Neural progenitor cell (in vitro differentiated cells): ENCODE measurements around the gene FARS2. TPM values are rescaled to one million over a fixed set of nuclear protein-coding genes. Genes with fewer than 3 reads are reported as not detected.

Source experiments
- DNase-seq: peaks from one replicate; pipeline ENCODE4 v3.0.0-alpha.2; 2016; ENCODE audit warnings: low spot score
- H2AFZ ChIP-seq: fragments of 200-600 bp; sonication (generic); replicated peaks from 2 replicates; pipeline ENCODE4 v1.6.1; 2016; ENCODE audit warnings: antibody characterized with exemption
- H3F3A ChIP-seq: fragments of 200-600 bp; sonication (generic); 2 replicates; pipeline ENCODE4 v1.6.1; 2016; ENCODE audit warnings: antibody characterized with exemption, low read depth
- H3K27ac ChIP-seq: fragments of 200-600 bp; sonication (generic); 2 replicates; pipeline ENCODE4 v1.5.1; 2016; ENCODE audit warnings: mild to moderate bottlenecking
- H3K27me3 ChIP-seq: fragments of 200-600 bp; sonication (generic); 2 replicates; pipeline ENCODE4 v1.6.1; 2016; ENCODE audit warnings: mild to moderate bottlenecking, moderate library complexity
- H3K36me3 ChIP-seq: fragments of 200-600 bp; sonication (generic); 2 replicates; pipeline ENCODE4 v1.5.1; 2016
- H3K4me1 ChIP-seq: fragments of 200-600 bp; sonication (generic); 2 replicates; pipeline ENCODE4 v1.6.1; 2016; ENCODE audit warnings: mixed run types
- H3K4me2 ChIP-seq: fragments of 200-600 bp; sonication (generic); 2 replicates; pipeline ENCODE4 v1.6.1; 2016
- H3K4me3 ChIP-seq: fragments of 200-600 bp; sonication (generic); 2 replicates; pipeline ENCODE4 v1.5.1; 2016
- H3K79me2 ChIP-seq: fragments of 200-600 bp; sonication (generic); 2 replicates; pipeline ENCODE4 v1.6.1; 2016; ENCODE audit warnings: low read depth
- H3K9ac ChIP-seq: fragments of 200-600 bp; sonication (generic); 2 replicates; pipeline ENCODE4 v1.6.1; 2016
- H3K9me3 ChIP-seq: fragments of 200-600 bp; sonication (generic); 2 replicates; pipeline ENCODE4 v1.5.1; 2016; ENCODE audit warnings: low read depth
- H4K20me1 ChIP-seq: fragments of 200-600 bp; sonication (generic); 2 replicates; pipeline ENCODE4 v1.6.1; 2016; ENCODE audit warnings: low read depth
- H3K27ac Mint-ChIP-seq: 3 replicates; pipeline ENCODE4 v1.8.0; 2021; ENCODE audit warnings: mixed read lengths
- H3K27me3 Mint-ChIP-seq: 2 replicates; pipeline ENCODE4 v1.8.0; 2022; ENCODE audit warnings: low read depth, mild to moderate bottlenecking, inconsistent platforms, moderate library complexity, mixed read lengths; ENCODE audit not compliant: insufficient read depth
- H3K36me3 Mint-ChIP-seq: 3 replicates; pipeline ENCODE4 v1.8.0; 2021; ENCODE audit warnings: mixed read lengths
- H3K4me1 Mint-ChIP-seq: 3 replicates; pipeline ENCODE4 v1.8.0; 2021; ENCODE audit warnings: mixed read lengths
- H3K4me3 Mint-ChIP-seq: 3 replicates; pipeline ENCODE4 v1.8.0; 2021; ENCODE audit warnings: mild to moderate bottlenecking, moderate library complexity, mixed read lengths
- H3K9me3 Mint-ChIP-seq: 3 replicates; pipeline ENCODE4 v1.8.0; 2020; ENCODE audit warnings: mixed read lengths
- EZH2 ChIP-seq: fragments of 200-600 bp; sonication (generic); IDR thresholded peaks from 2 replicates; pipeline ENCODE4 v1.6.1; 2017; ENCODE audit warnings: antibody characterized with exemption, mild to moderate bottlenecking, moderate library complexity
- EZH2phosphoT487 ChIP-seq: fragments of 200-600 bp; sonication (generic); IDR thresholded peaks from 2 replicates; pipeline ENCODE4 v1.6.1; 2017; ENCODE audit warnings: antibody characterized with exemption
- total RNA-seq: library from RNA; depleted of rRNA; stranded (reverse); fragments of >200 nt; gene quantifications from 2 replicates; pipeline ENCODE4 v1.2.3, GENCODE V29; 2015; ENCODE audit warnings: low replicate concordance
- TF ChIP-seq, protein P1 (sequence below): fragments of 200-600 bp; sonication (generic); IDR thresholded peaks from 2 replicates; pipeline ENCODE4 v1.5.1; 2017; ENCODE audit warnings: antibody characterized with exemption, mild to moderate bottlenecking

FARS2 gene
- total RNA-seq, 1 donor from 2014 or later, result 10.8 TPM

- H3K36me3 Mint-ChIP-seq, result no peaks in the 10 kb centered on the region
- DNase-seq, result no peak
- H3F3A ChIP-seq, result peaks cover 13% of the 10 kb centered on the region
- H3K27ac ChIP-seq, result no peak overlapping the region
- no peak overlapping the region for H3K9ac ChIP-seq
- peaks cover 29% of the 10 kb centered on the region for H3K4me1 ChIP-seq
- no peak overlapping the region for H3K4me3 ChIP-seq
- no peak overlapping the region for H3K27ac Mint-ChIP-seq
- H4K20me1 ChIP-seq, result no peaks in the 10 kb centered on the region
- H3K27me3 ChIP-seq, result no peaks in the 10 kb centered on the region
- peaks cover 23% of the 10 kb centered on the region for H3K4me1 Mint-ChIP-seq
- H3K9me3 ChIP-seq, result no peaks in the 10 kb centered on the region
- no peak overlapping the region for H2AFZ ChIP-seq
- H3K79me2 ChIP-seq, result no peaks in the 10 kb centered on the region
- peaks cover 5% of the 10 kb centered on the region for H3K27me3 Mint-ChIP-seq
- no peak for TF ChIP-seq EZH2phosphoT487
- TF ChIP-seq, protein P1, sequence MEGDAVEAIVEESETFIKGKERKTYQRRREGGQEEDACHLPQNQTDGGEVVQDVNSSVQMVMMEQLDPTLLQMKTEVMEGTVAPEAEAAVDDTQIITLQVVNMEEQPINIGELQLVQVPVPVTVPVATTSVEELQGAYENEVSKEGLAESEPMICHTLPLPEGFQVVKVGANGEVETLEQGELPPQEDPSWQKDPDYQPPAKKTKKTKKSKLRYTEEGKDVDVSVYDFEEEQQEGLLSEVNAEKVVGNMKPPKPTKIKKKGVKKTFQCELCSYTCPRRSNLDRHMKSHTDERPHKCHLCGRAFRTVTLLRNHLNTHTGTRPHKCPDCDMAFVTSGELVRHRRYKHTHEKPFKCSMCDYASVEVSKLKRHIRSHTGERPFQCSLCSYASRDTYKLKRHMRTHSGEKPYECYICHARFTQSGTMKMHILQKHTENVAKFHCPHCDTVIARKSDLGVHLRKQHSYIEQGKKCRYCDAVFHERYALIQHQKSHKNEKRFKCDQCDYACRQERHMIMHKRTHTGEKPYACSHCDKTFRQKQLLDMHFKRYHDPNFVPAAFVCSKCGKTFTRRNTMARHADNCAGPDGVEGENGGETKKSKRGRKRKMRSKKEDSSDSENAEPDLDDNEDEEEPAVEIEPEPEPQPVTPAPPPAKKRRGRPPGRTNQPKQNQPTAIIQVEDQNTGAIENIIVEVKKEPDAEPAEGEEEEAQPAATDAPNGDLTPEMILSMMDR, result no peak
- TF ChIP-seq EZH2, result no peak
- no peak overlapping the region for H3K4me2 ChIP-seq
- H3K9me3 Mint-ChIP-seq, result no peaks in the 10 kb centered on the region
- H3K4me3 Mint-ChIP-seq, result no peak overlapping the region
- H3K36me3 ChIP-seq, result no peaks in the 10 kb centered on the region
Observed at GRCh38 chr6:5676701-5677100, 415.4 kb downstream of the FARS2 start.

GRCh38 chr6:5677219-5678000 lies 416.1 kb downstream of the FARS2 start:
- no peaks in the 10 kb centered on the region for H3K36me3 Mint-ChIP-seq
- no peak for DNase-seq
- no peak overlapping the region for H3K4me3 Mint-ChIP-seq
- no peak overlapping the region for H2AFZ ChIP-seq
- H3K9ac ChIP-seq, result no peak overlapping the region
- no peak for TF ChIP-seq EZH2
- TF ChIP-seq, protein P1, result no peak
- TF ChIP-seq EZH2phosphoT487, result no peak
- H3K36me3 ChIP-seq, result no peaks in the 10 kb centered on the region
- no peaks in the 10 kb centered on the region for H4K20me1 ChIP-seq
- peaks cover 11% of the 10 kb centered on the region for H3F3A ChIP-seq
- no peaks in the 10 kb centered on the region for H3K9me3 ChIP-seq
- no peaks in the 10 kb centered on the region for H3K27me3 ChIP-seq
- no peaks in the 10 kb centered on the region for H3K9me3 Mint-ChIP-seq
- H3K79me2 ChIP-seq, result no peaks in the 10 kb centered on the region
- no peak overlapping the region for H3K4me3 ChIP-seq
- no peak overlapping the region for H3K27ac Mint-ChIP-seq
- H3K27me3 Mint-ChIP-seq, result peaks cover 5% of the 10 kb centered on the region
- no peak overlapping the region for H3K27ac ChIP-seq
- peaks cover 18% of the 10 kb centered on the region for H3K4me1 Mint-ChIP-seq
- H3K4me1 ChIP-seq, result peaks cover 22% of the 10 kb centered on the region
- H3K4me2 ChIP-seq, result no peak overlapping the region

DNA sequence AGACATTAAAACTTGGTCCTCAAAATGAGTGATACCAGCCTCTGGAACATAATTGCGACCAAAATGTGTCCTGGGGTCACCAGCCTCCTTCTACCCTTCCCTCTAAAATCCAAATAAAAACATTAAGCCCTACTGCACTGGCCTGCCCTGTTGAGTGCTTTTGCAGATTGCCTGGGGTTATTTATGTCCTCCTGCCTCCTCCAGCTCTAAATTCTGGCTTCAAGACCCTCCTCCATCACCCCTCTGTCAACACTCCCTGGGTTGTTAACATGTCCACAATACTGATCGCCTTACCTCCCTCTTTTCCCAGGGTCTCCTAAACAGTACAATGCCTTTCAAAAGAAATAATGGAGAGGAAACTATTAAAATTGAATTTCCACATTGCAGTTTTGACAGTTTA lies 418.0 kb downstream of the FARS2 start:
- TF ChIP-seq EZH2 (no peak), EZH2phosphoT487 (no peak)
- TF ChIP-seq, protein P1, result no peak

More for the DNA sequence above, 418.0 kb downstream of the FARS2 start:
- no peaks in the 10 kb centered on the region for H3K9me3 ChIP-seq
- no peaks in the 10 kb centered on the region for H3K36me3 ChIP-seq
- peaks cover 4% of the 10 kb centered on the region for H3K9me3 Mint-ChIP-seq
- H3K27ac Mint-ChIP-seq, result no peak overlapping the region
- no peak overlapping the region for H3K4me2 ChIP-seq
- peaks cover 16% of the 10 kb centered on the region for H3K4me1 ChIP-seq
- H3K27me3 Mint-ChIP-seq, result peaks cover 7% of the 10 kb centered on the region
- H3K4me3 Mint-ChIP-seq, result no peak overlapping the region
- H2AFZ ChIP-seq, result no peak overlapping the region
- H3K9ac ChIP-seq, result no peak overlapping the region
- no peaks in the 10 kb centered on the region for H4K20me1 ChIP-seq
- H3K79me2 ChIP-seq, result no peaks in the 10 kb centered on the region
- no peak for DNase-seq
- no peak overlapping the region for H3K4me3 ChIP-seq
- no peaks in the 10 kb centered on the region for H3K27me3 ChIP-seq
- H3K4me1 Mint-ChIP-seq, result peaks cover 15% of the 10 kb centered on the region
- peaks cover 12% of the 10 kb centered on the region for H3F3A ChIP-seq
- no peak overlapping the region for H3K27ac ChIP-seq
- no peaks in the 10 kb centered on the region for H3K36me3 Mint-ChIP-seq
